HEK293 (cell line): ENCODE measurements around the gene C19orf25.
A peak's percentile ranks its signal among the peaks of the same experiment; 100 is the strongest.

Source experiments
- CTCF ChIA-PET: fragments of 350-600 bp; formaldehyde crosslinking; extraction: SDS; loops from one replicate; lab custom pipeline; 2021; ENCODE audit warnings: antibody characterized with exemption; lab: Yijun Ruan, JAX
- POLR2A ChIA-PET: fragments of 300-600 bp; formaldehyde crosslinking; extraction: SDS; loops from one replicate; lab custom pipeline; 2020; ENCODE audit warnings: antibody characterized with exemption, inconsistent platforms; lab: Yijun Ruan, JAX
- H3K27ac ChIP-seq: fragments of 200-500 bp; sonication (Bioruptor generic); 2 replicates; pipeline ENCODE4 v1.5.1; 2014; ENCODE audit warnings: low read depth, low read length, control low read depth, inconsistent platforms; ENCODE audit errors: extremely low read depth
- H3K36me3 ChIP-seq, 2 experiments: fragments of 200-500 bp in 1 of 2; sonication (Bioruptor generic) in 1 of 2; 1 replicate in 1 of 2; 2 replicates in 1 of 2; pipeline ENCODE4 v1.5.1; 2014 to 2017; ENCODE audit warnings: inconsistent platforms in 2 of 2, low read length in 2 of 2; ENCODE audit not compliant: control insufficient read depth in 2 of 2, insufficient read depth in 1 of 2
- H3K4me1 ChIP-seq: fragments of 200-500 bp; sonication (Bioruptor generic); 2 replicates; pipeline ENCODE4 v1.5.1; 2014; ENCODE audit warnings: mild to moderate bottlenecking, low read length, inconsistent platforms; ENCODE audit not compliant: control insufficient read depth, insufficient read depth
- H3K4me3 ChIP-seq: 2 replicates; pipeline ENCODE4 v1.5.1; 2011; ENCODE audit warnings: low read depth, mild to moderate bottlenecking, control low read depth, low read length, moderate library complexity
- H3K9me3 ChIP-seq: fragments of 200-500 bp; sonication (Bioruptor generic); 2 replicates; pipeline ENCODE4 v1.5.1; 2014; ENCODE audit warnings: low read depth, low read length, inconsistent platforms; ENCODE audit not compliant: control insufficient read depth, insufficient read depth
- AEBP2 ChIP-seq: fragments of 450-650 bp; formaldehyde crosslinking; IDR thresholded peaks from 2 replicates; pipeline ENCODE4 v1.5.1; 2016; ENCODE audit warnings: missing biosample characterization, missing genetic modification characterization, borderline replicate concordance
- GLI2 ChIP-seq: fragments of 450-650 bp; formaldehyde crosslinking; IDR thresholded peaks from 2 replicates; pipeline ENCODE4; 2017; ENCODE audit warnings: missing biosample characterization, missing genetic modification characterization, low read depth, borderline replicate concordance
- GLIS1 ChIP-seq: fragments of 450-650 bp; formaldehyde crosslinking; IDR thresholded peaks from 2 replicates; pipeline ENCODE4 v1.5.1; 2016; ENCODE audit warnings: missing biosample characterization, missing genetic modification characterization
- GLIS2 ChIP-seq: fragments of 450-650 bp; formaldehyde crosslinking; IDR thresholded peaks from 2 replicates; pipeline ENCODE4 v1.5.1; 2016; ENCODE audit warnings: missing biosample characterization, missing genetic modification characterization
- KLF16 ChIP-seq: fragments of 450-650 bp; formaldehyde crosslinking; IDR thresholded peaks from 2 replicates; pipeline ENCODE4 v1.5.1; 2017; ENCODE audit warnings: missing biosample characterization, missing genetic modification characterization
- KLF7 ChIP-seq: fragments of 450-650 bp; formaldehyde crosslinking; IDR thresholded peaks from 2 replicates; pipeline ENCODE4 v1.5.1; 2016; ENCODE audit warnings: missing biosample characterization, missing genetic modification characterization, borderline replicate concordance
- PRDM1 ChIP-seq: fragments of 450-650 bp; formaldehyde crosslinking; IDR thresholded peaks from 2 replicates; pipeline ENCODE4; 2016; ENCODE audit warnings: missing biosample characterization, missing genetic modification characterization
- PRDM10 ChIP-seq: fragments of 450-650 bp; formaldehyde crosslinking; IDR thresholded peaks from 2 replicates; pipeline ENCODE4 v1.5.1; 2016; ENCODE audit warnings: missing biosample characterization, missing genetic modification characterization
- PRDM6 ChIP-seq: fragments of 450-650 bp; formaldehyde crosslinking; IDR thresholded peaks from 2 replicates; pipeline ENCODE4 v1.5.1; 2017; ENCODE audit warnings: missing biosample characterization, missing genetic modification characterization
- TRIM28 ChIP-seq: IDR thresholded peaks from 2 replicates; pipeline ENCODE4 v1.6.1; 2011; ENCODE audit warnings: low read length, control low read depth, borderline replicate concordance
- ZBTB10 ChIP-seq: fragments of 450-650 bp; formaldehyde crosslinking; IDR thresholded peaks from 2 replicates; pipeline ENCODE4 v1.5.1; 2016; ENCODE audit warnings: missing biosample characterization, missing genetic modification characterization
- ZBTB44 ChIP-seq: fragments of 450-650 bp; IDR thresholded peaks from 2 replicates; pipeline ENCODE4 v1.5.1; 2018; ENCODE audit warnings: missing biosample characterization, mild to moderate bottlenecking, missing genetic modification characterization
- ZBTB7A ChIP-seq: fragments of 450-650 bp; formaldehyde crosslinking; IDR thresholded peaks from 2 replicates; pipeline ENCODE4 v1.5.1; 2016; ENCODE audit warnings: low read depth, missing biosample characterization, missing genetic modification characterization
- ZFP37 ChIP-seq: fragments of 450-650 bp; formaldehyde crosslinking; IDR thresholded peaks from 2 replicates; pipeline ENCODE4 v1.5.1; 2016; ENCODE audit warnings: missing biosample characterization, missing genetic modification characterization
- ZNF133 ChIP-seq: fragments of 450-650 bp; formaldehyde crosslinking; IDR thresholded peaks from 2 replicates; pipeline ENCODE4 v1.5.1; 2016; ENCODE audit warnings: missing biosample characterization, missing genetic modification characterization
- ZNF155 ChIP-seq: fragments of 450-650 bp; formaldehyde crosslinking; IDR thresholded peaks from 2 replicates; pipeline ENCODE4 v1.5.1; 2016; ENCODE audit warnings: missing biosample characterization, missing genetic modification characterization
- ZNF311 ChIP-seq: fragments of 450-650 bp; formaldehyde crosslinking; IDR thresholded peaks from 2 replicates; pipeline ENCODE4 v1.5.1; 2017; ENCODE audit warnings: missing biosample characterization, missing genetic modification characterization, borderline replicate concordance
- ZNF366 ChIP-seq: fragments of 450-650 bp; formaldehyde crosslinking; conservative IDR thresholded peaks from 2 replicates; pipeline ENCODE4 v1.5.1; 2016; ENCODE audit warnings: missing biosample characterization, missing genetic modification characterization
- ZNF423 ChIP-seq: fragments of 450-650 bp; formaldehyde crosslinking; IDR thresholded peaks from 2 replicates; pipeline ENCODE4 v1.5.1; 2016; ENCODE audit warnings: missing biosample characterization, missing genetic modification characterization
- ZNF433 ChIP-seq: fragments of 450-650 bp; formaldehyde crosslinking; IDR thresholded peaks from 2 replicates; pipeline ENCODE4 v1.5.1; 2016; ENCODE audit warnings: missing biosample characterization, missing genetic modification characterization, low read depth
- ZNF548 ChIP-seq: fragments of 450-650 bp; formaldehyde crosslinking; IDR thresholded peaks from 2 replicates; pipeline ENCODE4 v1.5.1; 2016; ENCODE audit warnings: missing biosample characterization, missing genetic modification characterization
- ZNF610 ChIP-seq: fragments of 450-650 bp; formaldehyde crosslinking; IDR thresholded peaks from 2 replicates; pipeline ENCODE4 v1.5.1; 2016; ENCODE audit warnings: missing biosample characterization, missing genetic modification characterization, borderline replicate concordance
- ZNF670 ChIP-seq: fragments of 450-650 bp; formaldehyde crosslinking; IDR thresholded peaks from 2 replicates; pipeline ENCODE4 v1.5.1; 2016; ENCODE audit warnings: missing biosample characterization, missing genetic modification characterization, low read depth
- ZNF677 ChIP-seq: fragments of 450-650 bp; IDR thresholded peaks from 2 replicates; pipeline ENCODE4 v1.5.0; 2018; ENCODE audit warnings: missing biosample characterization, mild to moderate bottlenecking, missing genetic modification characterization, moderate library complexity
- ZNF76 ChIP-seq: fragments of 450-650 bp; formaldehyde crosslinking; IDR thresholded peaks from 2 replicates; pipeline ENCODE4; 2016; ENCODE audit warnings: low read depth, missing biosample characterization, missing genetic modification characterization, borderline replicate concordance
- ZSCAN16 ChIP-seq: fragments of 450-650 bp; formaldehyde crosslinking; IDR thresholded peaks from 2 replicates; pipeline ENCODE4 v1.5.1; 2016; ENCODE audit warnings: missing biosample characterization, missing genetic modification characterization

C19orf25 gene

GRCh38 chr19:1470055-1470304 is 9.0 kb downstream of the C19orf25 start (continued):
- no peak for TF ChIP-seq ZNF610 (tag by site-specific recombination)
- 0 out of 2 replicates have a peak, but pooled peaks have one; percentile 42 for TF ChIP-seq KLF7 (tag by site-specific recombination)
- TF ChIP-seq KLF16 (tag by site-specific recombination) = no peak
- no peak for TF ChIP-seq ZNF548
- no peak for TF ChIP-seq ZFP37
- TF ChIP-seq ZNF155 = no peak
- no peak for TF ChIP-seq ZNF133
- no peak for TF ChIP-seq ZBTB44 (tag by site-specific recombination)
- TF ChIP-seq PRDM1 (tag by site-specific recombination) = no peak
- TF ChIP-seq ZBTB10 (tag by site-specific recombination) = 0 out of 2 replicates have a peak, but pooled peaks have one; percentile 26
- 0 out of 2 replicates have a peak, but pooled peaks have one; percentile 17 for TF ChIP-seq ZBTB7A

- CTCF ChIA-PET = interaction anchor here (0.9 to 1.3 kb wide), 2 partner anchors 16 to 21 kb away, joined by 3 read pairs; partner anchors contain the start of gene PCSK4
- no peak for TF ChIP-seq ZSCAN16 (tag by site-specific recombination)
- no peak for TF ChIP-seq ZNF76 (tag by site-specific recombination)
- TF ChIP-seq AEBP2 (tag by site-specific recombination) = no peak
- TF ChIP-seq PRDM6 (tag by site-specific recombination) = no peak
- TF ChIP-seq GLIS2 (tag by site-specific recombination) = peak; percentile 50; the same call in 1 of the 2 replicates
- peak; percentile 43; the same call in 1 of the 2 replicates for TF ChIP-seq GLIS1 (tag by site-specific recombination)
- no peak for TF ChIP-seq PRDM10
- no peak for TF ChIP-seq TRIM28
- TF ChIP-seq GLI2 (tag by site-specific recombination) = no peak
- TF ChIP-seq ZNF670 (tag by site-specific recombination) = no peak
- no peak for TF ChIP-seq ZNF366 (tag by site-specific recombination)
- peak; percentile 35; the same call in 1 of the 2 replicates for TF ChIP-seq ZBTB7A
- no peak for TF ChIP-seq ZNF423 (tag by site-specific recombination)
- no peak for TF ChIP-seq ZNF311
- TF ChIP-seq ZNF677 (tag by site-specific recombination) = no peak
- no peak for TF ChIP-seq ZNF433 (tag by site-specific recombination)
Measured at GRCh38 chr19:1469255-1470054, 9.6 kb downstream of the C19orf25 start.

More at GRCh38 chr19:1469255-1470054, 9.6 kb downstream of the C19orf25 start:
- POLR2A ChIA-PET = interaction anchor here (0.5 to 0.6 kb wide), 2 partner anchors 12 to 397 kb away, joined by 3 to 6 read pairs; no protein-coding TSS in a partner anchor
- Histone ChIP-seq H3K36me3 (peaks cover 0 to 13% of the 10 kb centered on the region in 2 experiments; a peak in 1 of 3 replicates), H3K9me3 (no peaks in the 10 kb centered on the region), H3K4me1 (peaks cover 12% of the 10 kb centered on the region), H3K27ac (peak overlapping the region; percentile 46; the same call in 1 of the 2 replicates), H3K4me3 (peak overlapping the region; percentile 28)
